ENCODE measurements around the gene WDR12. TPM values are rescaled to one million over a fixed set of nuclear protein-coding genes. Genes with fewer than 3 reads are reported as not detected.

The WDR12 gene
- total RNA-seq, 1 experiment from 2014 or later = 100 TPM

- DNase-seq (ENCODE audit: low read depth, low spot score) (no peak), ATAC-seq (no peak)
- CTCF ChIA-PET = no interaction called here
- Histone ChIP-seq H3K27ac (ENCODE audit: low read length) (no peak overlapping the region), H3K9me3 (ENCODE audit: control insufficient read depth, insufficient read depth, low read depth, low read length) (no peaks in the 10 kb centered on the region), H3K4me1 (ENCODE audit: control insufficient read depth, insufficient read depth, low read length) (no peaks in the 10 kb centered on the region), H3K36me3 (ENCODE audit: control insufficient read depth, insufficient read depth, low read length) (no peaks in the 10 kb centered on the region), H3K4me3 (ENCODE audit: low read depth in 2 of 2, low read length in 2 of 2) (no peak overlapping the region), H3K27me3 (ENCODE audit: control insufficient read depth, insufficient read depth, low read length) (no peaks in the 10 kb centered on the region)
- intact Hi-C loops (cut with micrococcal nuclease; ENCODE audit: unreplicated experiment) (no loop called here), in situ Hi-C loops (cut with HindIII; ENCODE audit: low pct_unique_long_range_greater_than_20kb, low sequenced_read_pairs) (no loop called here)
- no TSS peak for BruUV-seq (replicated peaks)
- TF ChIP-seq CTCF (IDR thresholded peaks at IDR 0.05) (no peak), POLR2AphosphoS5 (IDR thresholded peaks at IDR 0.05; ENCODE audit: low read depth, low read length) (no peak), REST (IDR thresholded peaks at IDR 0.05; ENCODE audit: insufficient read depth in 1 of 2, low read depth in 2 of 2, low read length in 1 of 2) (no peak), TCF7L2 (IDR thresholded peaks at IDR 0.05; ENCODE audit: low read depth, low read length) (no peak), SIN3A (IDR thresholded peaks at IDR 0.05; ENCODE audit: borderline replicate concordance, insufficient read depth, low read depth, low read length) (no peak)
- POLR2A ChIA-PET = no interaction called here
Measured at GRCh38 chr2:202944816-202945215, 33.3 kb upstream of the WDR12 start.

GRCh38 chr2:202944408-202944807, 32.9 kb upstream of the WDR12 start:
- no peak overlapping the region for H3K4me3 ChIP-seq (ENCODE audit: low read depth in 2 of 2, low read length in 2 of 2)
- H3K27me3 ChIP-seq (ENCODE audit: control insufficient read depth, insufficient read depth, low read length) = no peaks in the 10 kb centered on the region
- intact Hi-C loops (cut with micrococcal nuclease; ENCODE audit: unreplicated experiment) (no loop called here), in situ Hi-C loops (cut with HindIII; ENCODE audit: low pct_unique_long_range_greater_than_20kb, low sequenced_read_pairs) (no loop called here)
- no peaks in the 10 kb centered on the region for H3K9me3 ChIP-seq (ENCODE audit: control insufficient read depth, insufficient read depth, low read depth, low read length)
- no TSS peak for BruUV-seq (replicated peaks)
- DNase-seq (ENCODE audit: low read depth, low spot score) (no peak), ATAC-seq (no peak)
- no peak for TF ChIP-seq TCF7L2 (IDR thresholded peaks at IDR 0.05; ENCODE audit: low read depth, low read length)
- TF ChIP-seq SIN3A (IDR thresholded peaks at IDR 0.05; ENCODE audit: borderline replicate concordance, insufficient read depth, low read depth, low read length) = no peak
- no peak for TF ChIP-seq REST (IDR thresholded peaks at IDR 0.05; ENCODE audit: insufficient read depth in 1 of 2, low read depth in 2 of 2, low read length in 1 of 2)
- TF ChIP-seq CTCF (IDR thresholded peaks at IDR 0.05) = no peak
- no peak for TF ChIP-seq POLR2AphosphoS5 (IDR thresholded peaks at IDR 0.05; ENCODE audit: low read depth, low read length)
- ChIA-PET POLR2A (no interaction called here), CTCF (no interaction called here)
- H3K27ac ChIP-seq (ENCODE audit: low read length) = no peak overlapping the region
- no peaks in the 10 kb centered on the region for H3K4me1 ChIP-seq (ENCODE audit: control insufficient read depth, insufficient read depth, low read length)
- H3K36me3 ChIP-seq (ENCODE audit: control insufficient read depth, insufficient read depth, low read length) = no peaks in the 10 kb centered on the region
